Raji (cell line): ENCODE data around the gene ZNF787.

Experiments
- POLR2A ChIP-seq: IDR thresholded peaks from 2 replicates; pipeline ENCODE4 v1.6.1; 2011; ENCODE audit warnings: low read depth, low read length, control low read depth; ENCODE audit not compliant: insufficient read depth

ZNF787 gene

DNA sequence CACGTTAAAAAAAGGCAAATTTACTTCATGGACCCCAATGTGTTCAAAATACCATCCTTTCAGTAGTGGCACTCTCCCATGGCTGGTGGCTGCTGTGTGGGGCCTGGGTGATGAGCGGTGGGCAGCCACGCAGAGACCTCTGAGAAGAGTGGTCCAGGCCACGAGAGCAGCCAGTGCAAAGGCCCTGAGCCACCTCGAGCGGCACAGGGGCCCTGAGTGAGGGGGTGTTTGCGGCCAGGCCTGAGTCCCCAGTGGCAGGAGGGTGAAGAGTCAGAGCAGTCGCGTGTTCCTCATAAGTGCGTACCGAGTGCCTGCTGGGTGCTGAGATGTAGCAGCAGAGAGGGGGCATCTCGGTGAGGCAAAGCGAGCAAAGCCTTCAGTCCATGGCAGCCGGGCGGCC is 27.0 kb upstream of the ZNF787 start:
- TF ChIP-seq POLR2A = no peak

DNA sequence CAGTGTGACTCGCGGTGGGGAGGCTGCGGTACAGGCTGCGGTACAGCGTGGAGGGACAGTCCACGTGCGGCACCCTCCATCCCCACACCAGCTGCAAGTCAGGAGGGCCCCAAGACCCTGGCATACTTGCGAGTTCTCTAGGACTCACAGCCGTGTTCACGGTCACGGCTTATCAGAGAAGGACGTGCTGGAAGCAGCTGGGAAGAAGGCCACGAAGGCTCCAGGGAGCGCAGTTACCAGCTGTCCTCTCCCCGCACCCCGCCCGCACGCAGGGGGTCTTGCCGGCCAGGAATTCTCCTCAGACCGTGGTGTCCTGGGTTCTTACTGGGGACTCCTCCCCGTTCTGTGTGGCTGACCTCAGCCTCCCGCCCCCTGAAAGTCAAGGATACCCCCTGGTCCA is 26.2 kb upstream of the ZNF787 start:
- no peak for TF ChIP-seq POLR2A

DNA sequence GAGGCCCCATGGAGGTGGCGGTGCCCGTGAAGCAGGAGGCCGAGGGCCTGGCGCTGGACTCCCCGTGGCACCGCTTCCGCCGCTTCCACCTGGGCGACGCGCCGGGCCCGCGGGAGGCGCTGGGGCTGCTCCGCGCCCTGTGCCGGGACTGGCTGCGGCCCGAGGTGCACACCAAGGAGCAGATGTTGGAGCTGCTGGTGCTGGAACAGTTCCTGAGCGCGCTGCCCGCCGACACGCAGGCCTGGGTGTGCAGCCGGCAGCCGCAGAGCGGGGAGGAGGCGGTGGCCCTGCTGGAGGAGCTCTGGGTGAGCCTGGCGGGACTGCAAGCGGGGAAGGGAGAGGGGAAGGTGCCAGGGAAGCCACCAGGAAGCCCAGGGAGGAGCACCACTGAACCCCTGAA is 25.8 kb upstream of the ZNF787 start:
- no peak for TF ChIP-seq POLR2A

DNA sequence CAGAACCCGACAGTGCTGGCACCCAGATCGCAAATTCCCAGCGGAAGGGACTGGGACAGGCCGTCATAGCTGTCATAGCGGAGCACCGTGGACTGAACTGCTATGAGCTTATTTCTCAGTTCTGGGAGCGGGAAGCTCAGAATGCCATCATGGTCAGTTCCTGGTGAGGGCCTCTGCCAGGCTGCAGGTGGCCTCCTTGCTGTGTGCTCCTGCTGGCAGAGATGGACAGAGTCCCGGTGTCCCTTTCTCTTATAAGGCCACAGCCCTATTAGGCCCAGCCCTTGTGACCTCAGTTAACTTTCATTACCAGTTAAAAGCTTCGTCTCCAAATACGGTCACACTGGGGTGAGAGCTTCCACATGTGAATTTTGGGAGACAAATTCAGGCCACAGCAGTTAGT is 24.6 kb upstream of the ZNF787 start:
- no peak for TF ChIP-seq POLR2A

DNA sequence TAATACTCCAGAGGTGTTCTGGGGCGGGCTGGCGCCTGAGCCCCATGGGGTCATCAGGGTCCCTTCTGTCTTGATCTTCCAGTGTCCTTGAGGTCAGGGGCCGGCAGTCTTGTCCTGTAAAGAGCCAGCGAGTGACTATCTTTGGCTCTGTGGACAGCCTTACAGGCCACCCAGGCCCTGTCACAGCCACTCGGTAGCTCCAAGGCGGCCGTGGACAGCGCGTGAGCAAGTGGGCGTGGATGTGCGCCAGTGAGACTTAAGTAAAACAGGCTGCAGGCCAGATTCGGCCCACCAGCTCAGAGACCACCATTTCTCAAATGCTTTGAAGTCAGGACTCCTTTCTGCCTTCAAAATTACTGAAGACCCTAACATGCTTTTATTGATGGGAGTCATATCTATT is 23.7 kb upstream of the ZNF787 start:
- no peak for TF ChIP-seq POLR2A

DNA sequence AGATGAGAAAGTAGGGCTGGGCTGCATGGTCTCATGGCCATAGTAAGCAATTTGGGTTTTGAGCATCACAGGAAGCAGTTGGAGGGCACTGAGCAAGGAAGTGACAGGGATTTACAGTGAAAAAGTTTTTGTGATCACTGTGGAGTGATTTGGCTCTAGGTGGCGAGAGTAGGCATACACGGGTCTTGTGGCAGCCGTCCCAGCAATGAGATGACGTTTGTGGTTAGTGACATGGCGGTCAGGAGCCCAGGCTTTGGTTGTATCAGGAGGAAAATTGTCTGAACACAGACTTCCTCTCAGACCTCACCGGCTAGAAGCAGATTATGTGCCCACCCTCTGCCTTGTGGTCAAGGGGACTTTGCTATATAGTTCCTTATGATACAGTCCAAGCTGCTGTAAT is 23.3 kb upstream of the ZNF787 start:
- TF ChIP-seq POLR2A = no peak

DNA sequence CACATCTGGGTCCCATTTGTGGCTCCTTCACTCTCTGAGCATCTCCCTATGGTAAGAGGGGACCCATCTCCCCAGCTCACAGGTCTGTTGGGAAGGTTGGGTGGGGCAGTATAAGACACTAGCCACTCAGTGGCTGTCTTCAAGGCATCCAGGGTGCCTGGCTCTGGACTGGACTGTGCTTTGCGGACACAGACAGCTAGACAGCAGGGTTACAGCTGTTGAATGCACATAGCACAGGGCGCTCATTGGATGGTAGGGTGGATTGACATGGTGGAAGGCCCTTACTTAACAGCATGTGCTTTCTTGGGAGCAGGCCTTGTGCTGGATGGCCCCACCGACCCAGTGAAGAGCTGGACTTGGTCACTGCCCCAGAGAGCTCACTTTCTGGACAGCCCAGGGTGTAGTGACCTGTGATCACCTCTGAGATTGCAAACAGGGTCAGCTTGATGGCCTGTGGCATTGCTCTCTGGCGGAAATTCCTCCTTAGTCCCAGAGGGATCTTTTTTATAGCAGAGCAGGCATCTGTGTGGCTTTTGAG is 21.9 kb upstream of the ZNF787 start:
- TF ChIP-seq POLR2A = no peak

DNA sequence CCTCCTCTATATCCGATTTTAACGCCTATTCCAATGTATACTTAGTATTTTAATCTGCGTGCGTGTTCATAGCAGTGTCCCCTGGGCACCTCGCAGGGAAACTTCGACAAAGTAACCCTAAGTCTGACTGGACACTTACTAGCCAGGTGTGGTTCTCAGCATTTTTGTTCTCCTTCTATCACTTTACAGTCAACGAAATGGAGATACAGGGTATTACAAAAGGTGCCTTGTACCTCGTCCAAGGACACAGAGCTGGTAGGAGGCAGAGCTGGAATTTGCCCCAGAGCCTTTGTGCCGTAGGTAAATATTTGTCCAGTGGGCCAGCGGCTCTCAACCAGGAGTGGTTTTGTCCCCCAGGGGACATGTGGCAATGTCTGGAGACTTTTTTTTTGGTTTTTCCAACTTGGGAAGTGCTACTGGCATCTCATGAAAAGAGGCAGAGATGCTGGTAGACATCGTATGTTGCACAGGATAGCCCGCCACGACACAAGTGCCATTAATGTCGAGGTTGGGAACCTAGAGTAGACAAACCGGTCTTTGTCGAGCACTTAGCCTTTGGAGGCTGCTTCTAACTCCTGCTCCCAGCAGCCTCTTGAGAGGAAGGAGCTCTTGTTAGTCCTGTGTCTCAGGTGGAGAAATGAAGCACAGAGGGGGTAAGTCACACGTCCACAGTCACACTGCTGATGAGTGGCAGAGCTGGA is 21.1 kb upstream of the ZNF787 start:
- no peak for TF ChIP-seq POLR2A

DNA sequence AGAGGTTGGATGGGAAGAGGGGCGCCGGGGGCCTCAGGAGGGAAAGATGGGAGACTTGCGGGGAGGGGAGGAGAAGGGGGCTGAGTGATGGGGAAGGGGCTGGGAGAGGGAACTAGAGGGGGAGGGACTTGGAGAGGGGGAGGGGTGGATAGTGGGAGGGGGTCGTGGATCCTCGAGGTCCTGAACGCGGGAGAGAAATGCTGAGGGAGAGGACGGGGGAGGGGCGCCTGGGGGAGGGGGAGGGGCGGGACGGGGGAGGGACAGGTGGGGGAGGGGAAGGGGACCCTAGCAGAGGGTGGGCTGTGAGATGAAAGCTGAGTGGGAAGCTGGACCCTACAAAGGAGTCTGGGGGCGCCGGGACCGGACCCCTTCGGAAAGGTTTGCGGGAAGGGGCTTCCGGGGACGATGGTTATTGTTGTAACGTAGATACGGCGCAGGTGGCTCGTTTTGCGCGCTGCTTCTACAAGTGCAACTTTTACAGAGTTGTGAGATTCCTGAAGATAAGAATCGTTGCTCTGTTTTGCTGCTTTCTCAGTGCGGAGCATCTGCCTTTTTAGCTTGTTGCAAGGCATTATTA is 20.4 kb upstream of the ZNF787 start:
- TF ChIP-seq POLR2A = no peak

DNA sequence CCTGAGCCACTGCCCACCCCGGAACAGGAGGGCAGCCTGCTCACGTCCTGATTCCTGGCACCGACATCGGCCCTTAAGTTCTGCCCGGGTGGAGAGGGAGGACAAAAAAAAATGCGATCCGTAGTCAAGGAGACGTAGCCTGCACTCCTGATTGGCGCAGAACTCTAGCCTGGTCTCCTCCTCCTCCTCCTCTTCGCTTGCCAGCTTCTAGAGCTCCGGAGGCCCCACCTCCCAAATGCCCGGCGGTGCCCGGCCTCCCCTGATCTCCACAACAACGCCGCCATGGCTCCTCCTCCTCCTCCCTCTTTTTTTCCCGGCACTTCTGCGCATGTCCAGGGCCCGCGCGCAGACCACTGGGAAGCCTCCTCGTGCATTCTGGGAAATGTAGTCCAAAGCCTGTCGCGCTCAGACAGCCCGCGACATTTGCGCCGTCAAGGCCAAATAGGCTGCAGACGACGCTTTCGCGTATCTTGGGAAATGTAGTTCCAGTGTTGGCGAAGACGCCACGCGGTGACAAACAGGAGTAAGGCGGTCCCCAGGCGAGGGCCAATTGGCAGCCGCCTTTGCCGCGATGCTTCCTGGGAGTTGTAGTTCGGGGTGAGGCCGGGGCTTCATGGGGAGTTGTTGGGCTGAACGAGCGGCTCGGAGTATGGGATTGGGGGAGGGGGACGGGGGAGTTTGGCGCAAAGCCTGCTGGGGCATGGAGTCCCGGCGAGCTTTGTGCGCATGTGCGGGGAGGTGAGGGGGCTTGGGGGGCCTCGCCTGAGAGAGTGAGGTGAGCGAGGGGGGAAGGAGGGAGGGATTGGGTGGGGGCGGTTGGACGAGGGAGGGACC is 19.7 kb upstream of the ZNF787 start, which contains the start of gene ZNF444:
Gene ZNF444 (plus strand): TSS at position 705 of the 834 bp plus-strand sequence. CDS start 5,625 bp downstream, outside the sequence.
- peak; percentile 49 for TF ChIP-seq POLR2A

DNA sequence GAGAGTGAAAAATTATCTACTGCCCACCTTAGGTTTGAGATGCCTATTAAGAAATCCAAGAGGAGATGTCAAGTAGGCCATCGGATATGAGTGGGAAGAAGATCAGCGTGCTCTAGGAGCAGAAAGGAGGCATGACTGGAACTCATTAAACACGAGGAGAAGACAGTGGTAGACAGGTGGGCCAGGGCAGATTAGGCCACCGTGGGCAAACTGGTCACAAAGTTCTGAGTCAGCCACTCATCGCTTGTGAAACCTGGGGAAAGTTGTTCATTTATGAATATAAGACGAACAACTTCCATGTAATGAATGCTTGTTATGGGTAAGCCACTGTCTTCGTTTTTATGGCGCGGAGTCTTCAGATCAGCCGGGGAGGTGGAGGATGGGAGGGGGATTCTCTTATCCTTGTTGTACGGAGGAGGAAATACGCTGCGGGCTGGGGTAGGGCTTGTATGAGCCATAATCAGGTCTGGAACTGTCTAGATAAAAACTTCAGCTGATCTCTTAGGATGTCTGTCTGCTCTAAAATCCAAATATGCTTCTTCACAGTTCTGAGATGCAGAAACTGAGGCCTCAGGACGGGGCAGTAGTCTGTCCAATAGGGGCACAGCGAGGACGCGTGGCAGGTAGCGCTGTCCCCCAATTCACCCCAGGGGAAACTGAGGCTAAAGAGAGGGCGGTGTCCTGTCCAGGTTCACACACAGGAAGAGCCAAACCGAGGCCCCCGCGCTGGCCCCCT is 18.9 kb upstream of the ZNF787 start:
- TF ChIP-seq POLR2A = no peak

DNA sequence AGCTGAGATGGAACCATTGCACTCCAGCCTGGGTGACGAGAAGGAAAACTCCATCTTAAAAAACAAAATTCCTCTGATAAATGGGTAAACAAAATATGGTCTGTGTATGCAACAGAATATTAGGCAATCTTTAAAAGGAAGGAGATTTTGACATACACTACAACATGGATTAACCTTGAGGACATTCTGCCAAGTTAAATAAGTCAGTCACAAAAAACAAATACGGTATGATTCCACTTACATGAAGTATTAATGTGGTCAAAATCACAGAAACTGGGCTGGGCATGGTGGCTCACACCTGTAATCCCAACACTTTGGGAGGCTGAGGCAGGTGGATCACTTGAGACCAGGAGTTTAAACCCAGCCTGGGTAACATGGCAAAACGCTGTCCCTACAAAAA is 17.0 kb upstream of the ZNF787 start:
- no peak for TF ChIP-seq POLR2A

DNA sequence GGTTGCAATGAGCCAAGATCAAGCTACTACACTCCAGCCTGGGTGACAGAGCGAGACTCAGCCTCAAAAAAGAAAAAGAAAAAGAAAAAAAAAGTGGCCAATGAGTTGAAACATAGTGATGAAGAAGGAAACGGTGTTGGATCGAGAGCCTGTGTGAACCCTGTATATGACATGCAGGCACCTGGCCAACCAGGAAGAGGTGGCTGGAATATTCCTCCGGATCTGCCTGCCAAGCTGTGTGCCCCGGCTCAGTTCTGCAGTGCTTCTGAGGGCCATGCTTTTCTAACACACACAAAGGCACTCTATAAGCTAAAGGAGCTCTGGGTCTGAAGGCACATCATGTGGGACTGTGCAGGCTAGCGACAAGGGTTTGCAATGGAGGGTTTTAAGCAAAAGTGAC is 16.3 kb upstream of the ZNF787 start:
- TF ChIP-seq POLR2A = no peak

DNA sequence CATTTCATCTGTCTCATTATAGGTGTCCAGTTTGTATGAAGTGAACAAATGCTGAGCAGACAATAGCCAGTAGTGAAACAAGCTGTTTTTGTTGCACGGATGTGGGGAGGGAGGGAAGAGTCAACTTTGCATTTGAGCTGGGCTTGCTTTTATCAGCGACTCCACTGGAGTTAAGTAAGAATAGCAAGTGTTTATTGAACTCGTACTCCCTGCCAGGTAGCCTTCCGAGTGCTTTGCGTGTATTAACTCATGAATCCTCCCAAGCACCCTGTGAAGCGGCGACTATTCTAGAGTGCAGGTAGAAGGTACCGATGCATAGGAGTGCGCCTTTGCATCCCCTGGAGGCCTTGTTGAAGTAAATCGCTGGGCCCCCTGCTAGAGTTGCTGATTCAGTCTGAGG is 15.3 kb upstream of the ZNF787 start:
- TF ChIP-seq POLR2A = no peak

DNA sequence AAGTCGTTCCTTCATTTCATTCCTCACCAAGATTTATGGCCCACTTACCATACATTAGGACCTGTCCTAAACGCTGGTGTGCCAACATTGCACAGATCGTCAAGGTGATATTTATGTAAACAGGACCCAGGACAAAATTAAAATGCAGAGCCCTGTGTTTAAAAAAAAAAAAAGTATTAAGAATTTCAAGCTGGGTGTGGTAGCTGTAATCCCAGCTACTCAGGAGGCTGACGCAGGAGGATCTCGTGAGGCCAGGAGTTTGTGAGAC is 13.5 kb upstream of the ZNF787 start:
- TF ChIP-seq POLR2A = no peak
